Karpas-422 (cell line): ENCODE results near the gene CDK8. TPM values are rescaled to one million over a fixed set of nuclear protein-coding genes. Genes with fewer than 3 reads are reported as not detected.

Experiments used
- DNase-seq: peaks from one replicate; pipeline ENCODE4 v3.0.0-alpha.2; 2015
- H2AFZ ChIP-seq: fragments of 200-600 bp; sonication (generic); 2 replicates; pipeline ENCODE4 v1.6.1; 2014; ENCODE audit warnings: antibody characterized with exemption, low read length, mixed read lengths
- H3K27ac ChIP-seq: fragments of 200-600 bp; sonication (generic); 2 replicates; pipeline ENCODE4 v1.5.1; 2014; ENCODE audit warnings: mild to moderate bottlenecking, low read length, moderate library complexity
- H3K27me3 ChIP-seq: fragments of 200-600 bp; sonication (generic); 2 replicates; pipeline ENCODE4 v1.6.1; 2014; ENCODE audit warnings: low read length, mixed read lengths
- H3K36me3 ChIP-seq: fragments of 200-600 bp; sonication (generic); 2 replicates; pipeline ENCODE4 v1.6.1; 2014; ENCODE audit warnings: low read length, mixed read lengths; ENCODE audit not compliant: insufficient read depth
- H3K4me1 ChIP-seq: fragments of 200-600 bp; sonication (generic); 2 replicates; pipeline ENCODE4 v1.6.1; 2014; ENCODE audit warnings: mild to moderate bottlenecking, low read length, mixed read lengths
- H3K4me2 ChIP-seq: fragments of 200-600 bp; sonication (generic); 2 replicates; pipeline ENCODE4 v1.6.1; 2014; ENCODE audit warnings: low read length, low read depth, mild to moderate bottlenecking; ENCODE audit not compliant: poor library complexity, severe bottlenecking
- H3K4me3 ChIP-seq: fragments of 200-600 bp; sonication (generic); 2 replicates; pipeline ENCODE4 v1.5.1; 2014; ENCODE audit warnings: mild to moderate bottlenecking, antibody characterized with exemption, low read length, mixed read lengths
- H3K79me2 ChIP-seq: fragments of 200-600 bp; sonication (generic); 2 replicates; pipeline ENCODE4 v1.6.1; 2014; ENCODE audit warnings: mild to moderate bottlenecking, low read length, mixed read lengths
- H3K9ac ChIP-seq: fragments of 200-600 bp; sonication (generic); 2 replicates; pipeline ENCODE4 v1.6.0; 2014; ENCODE audit warnings: low read length
- H3K9me2 ChIP-seq: fragments of 200-600 bp; sonication (generic), shearing (Covaris generic); replicated peaks from 2 replicates; pipeline ENCODE4 v1.6.0; 2014; ENCODE audit warnings: mild to moderate bottlenecking, low read length, moderate library complexity; ENCODE audit not compliant: insufficient read depth
- H3K9me3 ChIP-seq: fragments of 300-700, 200-600 bp; sonication (generic); 2 replicates; pipeline ENCODE4 v1.6.1; 2014; ENCODE audit warnings: low read length, mixed read lengths
- H4K20me1 ChIP-seq: fragments of 200-600 bp; sonication (generic); 2 replicates; pipeline ENCODE4 v1.6.1; 2014; ENCODE audit warnings: mild to moderate bottlenecking, antibody characterized with exemption, low read length, low read depth; ENCODE audit not compliant: insufficient read depth
- total RNA-seq: library from RNA; depleted of rRNA; stranded (reverse); fragments of >200 nt; shearing (Covaris generic); gene quantifications from 2 replicates; pipeline ENCODE4 v1.2.3, GENCODE V29; 2014; ENCODE audit warnings: low replicate concordance

Gene CDK8
- total RNA-seq, 1 experiment from 2014 or later, result 12.8 TPM

DNA sequence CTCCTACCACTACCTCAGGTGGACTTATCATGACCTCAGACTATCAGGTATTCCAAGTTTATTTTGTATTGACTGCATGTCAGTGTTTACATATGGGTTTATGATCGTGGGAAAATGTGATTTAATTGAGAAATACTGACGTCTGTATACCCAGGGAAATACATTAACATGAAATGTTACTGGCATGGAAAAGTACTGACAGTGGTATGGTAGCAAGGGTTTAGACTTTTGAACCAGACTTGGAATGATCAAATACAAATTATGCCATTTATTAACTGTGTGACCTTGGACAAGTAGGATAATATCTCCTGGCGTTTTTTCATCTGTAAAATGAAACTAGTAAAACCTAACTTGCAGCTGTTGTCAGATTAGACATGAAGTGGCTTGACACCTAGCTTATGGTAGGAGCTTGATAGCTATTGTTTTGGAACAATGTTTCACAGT lies 147.7 kb downstream of the CDK8 start:
- Histone ChIP-seq H3K27me3 (no peaks in the 10 kb centered on the region), H3K4me2 (no peak overlapping the region), H3K4me3 (no peak overlapping the region)

DNA sequence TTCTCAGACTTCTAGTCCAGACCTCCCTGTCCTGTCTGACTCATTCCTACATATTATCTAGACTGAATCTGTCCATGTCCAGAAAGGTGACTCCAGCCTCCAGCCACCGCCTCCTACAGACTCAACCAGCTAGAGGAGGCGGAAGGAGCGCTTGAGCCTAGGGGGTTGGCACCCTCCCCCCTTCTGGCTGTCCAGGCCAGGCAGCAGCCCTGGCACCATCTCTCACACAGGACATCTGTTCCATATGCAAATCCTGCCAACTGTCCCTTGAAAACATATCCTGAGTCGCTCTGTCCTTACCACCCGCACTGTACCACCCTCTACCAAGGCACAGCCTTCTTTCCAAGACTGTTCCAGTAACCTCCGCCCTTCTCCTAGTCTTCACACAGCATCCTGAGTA lies 152.9 kb downstream of the CDK8 start:
- Histone ChIP-seq H3K36me3 (no peaks in the 10 kb centered on the region), H3K9me3 (no peaks in the 10 kb centered on the region), H3K4me2 (no peak overlapping the region), H3K27me3 (no peaks in the 10 kb centered on the region), H3K27ac (no peak overlapping the region), H3K4me1 (no peaks in the 10 kb centered on the region), H2AFZ (no peak overlapping the region), H3K4me3 (no peak overlapping the region), H3K9ac (no peak overlapping the region), H3K79me2 (no peaks in the 10 kb centered on the region), H4K20me1 (no peaks in the 10 kb centered on the region), H3K9me2 (no peaks in the 10 kb centered on the region)
- DNase-seq, result no peak

More for the DNA sequence above, 147.7 kb downstream of the CDK8 start:
- Histone ChIP-seq H3K4me1 (no peaks in the 10 kb centered on the region), H3K9ac (no peak overlapping the region), H3K27ac (no peak overlapping the region), H3K9me3 (no peaks in the 10 kb centered on the region), H3K36me3 (no peaks in the 10 kb centered on the region), H3K79me2 (no peaks in the 10 kb centered on the region), H3K9me2 (no peaks in the 10 kb centered on the region), H2AFZ (no peak overlapping the region), H4K20me1 (no peaks in the 10 kb centered on the region)
- DNase-seq, result no peak

DNA sequence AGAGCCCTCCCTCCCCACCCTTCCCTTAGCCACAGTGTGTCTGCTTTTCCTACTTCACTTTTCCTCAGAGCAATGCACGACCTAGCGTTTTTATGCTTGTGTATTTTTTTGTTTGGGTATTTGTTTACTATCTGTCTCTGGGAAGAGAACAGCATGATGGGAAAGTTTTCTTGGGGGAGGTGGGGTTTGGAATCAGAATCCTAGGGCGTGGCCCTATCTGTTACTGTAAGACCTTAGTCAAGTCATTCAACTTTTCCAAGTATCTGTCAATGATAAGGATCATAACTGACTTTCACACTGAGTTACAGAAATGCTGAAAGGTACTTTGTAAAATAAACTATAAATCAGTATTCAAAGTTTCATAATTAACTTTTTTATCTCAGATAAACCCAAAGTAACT lies 157.3 kb downstream of the CDK8 start:
- no peak for DNase-seq
- Histone ChIP-seq H3K9me3 (no peaks in the 10 kb centered on the region), H3K4me3 (no peak overlapping the region), H3K79me2 (no peaks in the 10 kb centered on the region), H3K27me3 (no peaks in the 10 kb centered on the region), H3K27ac (no peak overlapping the region), H4K20me1 (no peaks in the 10 kb centered on the region), H3K4me2 (no peak overlapping the region), H3K4me1 (no peaks in the 10 kb centered on the region), H3K9me2 (no peaks in the 10 kb centered on the region), H3K9ac (no peak overlapping the region), H3K36me3 (no peaks in the 10 kb centered on the region), H2AFZ (no peak overlapping the region)

DNA sequence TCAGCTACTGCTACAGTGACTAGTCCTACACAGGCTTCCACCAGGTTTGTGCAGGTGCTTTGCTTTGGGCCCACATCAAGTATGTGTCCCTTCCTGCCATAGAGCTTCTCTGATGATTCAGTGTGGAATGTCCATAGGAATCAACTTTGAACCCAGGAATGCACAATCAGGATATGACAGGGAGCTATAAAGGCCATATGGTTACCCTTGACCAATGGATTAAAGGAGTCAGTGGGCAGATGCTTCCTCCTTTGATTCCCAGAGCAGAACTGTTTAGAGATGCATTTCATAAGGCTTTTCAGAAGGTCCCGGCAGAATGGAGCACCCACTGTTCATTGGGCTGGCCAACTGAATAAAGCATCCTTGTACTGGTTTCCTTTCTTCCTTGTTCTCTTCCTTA lies 158.3 kb downstream of the CDK8 start:
- H3K4me2 ChIP-seq, result no peak overlapping the region
- no peaks in the 10 kb centered on the region for H3K27me3 ChIP-seq
- H3K27ac ChIP-seq, result no peak overlapping the region
- H3K9me3 ChIP-seq, result no peaks in the 10 kb centered on the region
- H3K4me3 ChIP-seq, result no peak overlapping the region
- H3K4me1 ChIP-seq, result no peaks in the 10 kb centered on the region
- H2AFZ ChIP-seq, result no peak overlapping the region
- H3K9ac ChIP-seq, result no peak overlapping the region
- no peaks in the 10 kb centered on the region for H3K79me2 ChIP-seq
- no peak for DNase-seq
- no peaks in the 10 kb centered on the region for H4K20me1 ChIP-seq
- H3K9me2 ChIP-seq, result no peaks in the 10 kb centered on the region
- no peaks in the 10 kb centered on the region for H3K36me3 ChIP-seq

DNA sequence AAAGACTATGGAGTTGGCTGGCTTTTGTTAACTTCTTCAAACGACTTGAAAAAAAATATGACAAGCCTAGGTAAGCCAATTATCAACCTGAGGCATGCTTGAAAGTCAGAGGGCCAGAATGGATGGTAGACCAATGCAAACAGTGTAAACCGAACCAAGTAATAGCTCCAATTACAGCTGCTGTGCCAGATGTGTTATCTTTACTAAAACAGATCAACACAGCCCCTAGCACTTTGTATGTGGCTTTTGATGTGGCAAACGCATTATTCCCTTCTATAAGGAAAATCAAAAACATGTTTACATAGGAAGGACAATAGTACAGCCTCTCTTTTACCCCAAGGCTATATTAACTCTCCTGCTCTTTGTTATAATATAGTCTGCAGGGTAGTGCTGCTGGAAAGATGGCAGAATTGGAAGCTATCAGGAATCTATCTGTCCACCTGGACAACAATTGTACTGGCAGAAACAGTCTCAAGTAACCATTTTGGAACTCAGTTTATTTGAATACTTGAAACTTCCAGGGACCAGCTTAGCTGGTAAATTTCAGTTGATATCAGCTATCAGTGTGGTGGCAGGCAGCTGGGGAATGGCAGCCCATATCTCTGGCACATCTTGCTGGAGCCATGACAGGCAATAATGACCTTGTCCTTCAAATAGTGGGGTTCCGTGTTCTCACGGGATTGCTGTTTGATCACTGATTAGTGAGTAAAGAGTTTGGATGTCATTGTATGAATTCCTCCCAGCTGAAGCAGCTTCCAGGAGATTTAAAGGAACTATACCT lies 159.2 kb downstream of the CDK8 start:
- H3K36me3 ChIP-seq, result no peaks in the 10 kb centered on the region
- no peaks in the 10 kb centered on the region for H3K79me2 ChIP-seq
- H4K20me1 ChIP-seq, result no peaks in the 10 kb centered on the region
- no peaks in the 10 kb centered on the region for H3K27me3 ChIP-seq
- no peak overlapping the region for H3K9ac ChIP-seq
- no peaks in the 10 kb centered on the region for H3K9me2 ChIP-seq
- H2AFZ ChIP-seq, result no peak overlapping the region
- H3K9me3 ChIP-seq, result no peaks in the 10 kb centered on the region
- no peaks in the 10 kb centered on the region for H3K4me1 ChIP-seq
- H3K4me3 ChIP-seq, result no peak overlapping the region
- no peak overlapping the region for H3K27ac ChIP-seq
- no peak for DNase-seq
- H3K4me2 ChIP-seq, result no peak overlapping the region

DNA sequence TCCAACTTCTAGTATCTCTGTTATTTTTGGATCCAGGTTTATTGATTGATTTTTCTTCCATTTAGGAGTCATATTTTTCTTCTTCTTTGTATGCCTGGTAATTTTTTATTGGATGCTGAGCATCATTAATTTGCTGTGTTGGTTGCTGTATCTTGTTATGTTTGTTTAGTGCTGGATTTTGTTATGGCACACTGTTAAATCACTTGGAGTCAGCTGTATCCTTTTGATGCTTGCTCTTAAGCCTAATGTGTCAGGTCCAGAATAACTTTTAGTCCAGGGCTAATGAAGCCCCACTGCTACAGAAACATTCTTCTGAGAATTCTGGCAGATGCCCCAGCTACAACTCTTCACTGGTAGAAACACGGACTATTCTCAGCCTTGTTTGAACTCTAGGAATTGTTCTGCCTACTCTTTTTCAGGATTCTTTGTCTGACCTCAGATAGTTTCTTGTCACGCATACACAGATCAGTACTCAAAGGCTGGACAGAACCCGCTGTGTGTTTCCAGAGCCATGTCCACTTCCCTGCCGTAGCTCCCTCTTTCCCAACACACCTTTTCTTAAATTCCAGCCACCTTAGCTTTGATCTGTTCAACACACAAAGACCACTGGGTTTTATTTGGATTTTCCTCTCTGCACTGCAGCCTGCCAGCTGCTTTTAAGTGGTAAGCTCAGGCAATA lies 166.5 kb downstream of the CDK8 start:
- Histone ChIP-seq H3K36me3 (no peaks in the 10 kb centered on the region), H3K4me2 (no peak overlapping the region), H3K9me3 (no peaks in the 10 kb centered on the region), H3K27ac (no peak overlapping the region), H3K4me1 (no peaks in the 10 kb centered on the region), H3K4me3 (no peak overlapping the region), H3K9me2 (no peaks in the 10 kb centered on the region), H3K27me3 (no peaks in the 10 kb centered on the region), H2AFZ (no peak overlapping the region), H3K9ac (no peak overlapping the region), H4K20me1 (no peaks in the 10 kb centered on the region), H3K79me2 (no peaks in the 10 kb centered on the region)
- DNase-seq, result no peak

DNA sequence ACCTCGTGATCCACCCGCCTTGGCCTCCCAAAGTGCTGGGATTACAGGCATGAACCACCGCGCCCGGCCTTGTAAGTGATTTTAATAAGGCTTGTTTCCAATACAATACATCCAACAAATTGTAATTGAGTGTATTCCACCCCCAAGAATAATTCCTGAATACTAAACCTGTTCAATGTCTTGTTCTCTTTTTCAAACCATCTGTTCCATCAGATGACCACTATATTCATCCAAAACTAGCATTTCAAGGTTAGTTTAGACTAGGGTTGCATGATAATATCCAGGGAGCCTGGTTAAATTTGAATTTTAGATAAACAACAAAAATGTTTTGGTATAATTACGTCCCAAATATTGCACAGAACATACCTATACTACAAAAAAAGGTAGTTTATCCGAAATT lies 168.1 kb downstream of the CDK8 start:
- Histone ChIP-seq H3K9me2 (no peaks in the 10 kb centered on the region), H3K4me3 (no peak overlapping the region), H3K27me3 (no peaks in the 10 kb centered on the region), H4K20me1 (no peaks in the 10 kb centered on the region), H3K36me3 (no peaks in the 10 kb centered on the region), H3K27ac (no peak overlapping the region), H3K4me2 (no peak overlapping the region), H3K9ac (no peak overlapping the region), H3K9me3 (no peaks in the 10 kb centered on the region), H3K4me1 (no peaks in the 10 kb centered on the region), H2AFZ (no peak overlapping the region), H3K79me2 (no peaks in the 10 kb centered on the region)
- DNase-seq, result no peak

DNA sequence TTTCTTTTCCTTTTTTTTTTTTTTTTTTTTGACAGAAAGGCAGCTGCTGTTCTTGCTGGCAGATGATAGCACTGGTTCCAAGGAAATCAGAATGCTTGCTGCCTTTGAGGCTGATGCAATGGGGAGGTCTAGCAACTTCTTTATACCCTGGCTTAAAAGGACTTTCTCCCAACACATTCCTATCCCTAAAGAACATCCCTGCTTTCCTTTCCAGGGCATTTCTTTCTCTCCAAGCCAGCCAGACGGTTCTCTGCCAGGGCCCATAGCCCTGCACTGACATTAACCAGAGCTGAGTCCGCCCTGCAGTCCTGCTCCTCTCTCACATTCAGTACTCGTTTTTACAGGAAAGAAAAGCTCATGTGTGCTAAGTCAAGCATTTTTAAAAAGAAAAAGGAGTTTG lies 169.7 kb downstream of the CDK8 start:
- H3K9me3 ChIP-seq, result no peaks in the 10 kb centered on the region
- no peak overlapping the region for H3K4me2 ChIP-seq
- H3K27ac ChIP-seq, result no peak overlapping the region
- no peaks in the 10 kb centered on the region for H3K79me2 ChIP-seq
- H2AFZ ChIP-seq, result no peak overlapping the region
- H3K4me3 ChIP-seq, result no peak overlapping the region
- no peak overlapping the region for H3K9ac ChIP-seq
- H3K27me3 ChIP-seq, result no peaks in the 10 kb centered on the region
- DNase-seq, result no peak
- no peaks in the 10 kb centered on the region for H3K36me3 ChIP-seq
- no peaks in the 10 kb centered on the region for H4K20me1 ChIP-seq
- H3K9me2 ChIP-seq, result no peaks in the 10 kb centered on the region
- no peaks in the 10 kb centered on the region for H3K4me1 ChIP-seq
